ENCODE measurements around the gene LYPD4. TPM values are rescaled to one million over a fixed set of nuclear protein-coding genes. Genes with fewer than 3 reads are reported as not detected.

The LYPD4 gene
- total RNA-seq, 6 experiments from 2014 or later, result not detected

DNA sequence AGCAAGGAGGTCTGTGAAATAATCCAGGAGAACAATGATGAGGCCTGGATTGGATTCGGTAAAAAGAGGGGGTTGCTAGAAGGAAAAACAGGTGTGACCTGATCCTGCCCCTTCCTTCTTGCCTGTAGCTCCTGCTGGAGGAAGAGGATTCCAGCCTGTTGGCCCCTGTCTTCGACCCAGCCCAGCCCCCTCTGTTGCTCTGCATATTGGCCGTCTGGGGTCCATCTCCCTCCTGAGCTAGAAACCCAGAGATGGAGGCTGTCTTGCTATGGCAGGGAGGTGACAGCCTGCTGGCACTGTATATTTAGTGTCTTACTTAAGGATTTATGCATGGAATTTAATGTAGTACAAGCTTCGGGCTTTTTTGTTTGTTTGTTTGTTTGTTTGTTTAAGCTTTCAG lies 7.0 kb upstream of the LYPD4 start:
- H3K4me1 Mint-ChIP-seq (ENCODE audit: low read depth), result no peaks in the 10 kb centered on the region
- no peaks in the 10 kb centered on the region for H3K36me3 Mint-ChIP-seq (ENCODE audit: low read depth)
- no peak overlapping the region for H3K27ac Mint-ChIP-seq
- H3K9me3 Mint-ChIP-seq, result no peaks in the 10 kb centered on the region
- no peak overlapping the region for H3K4me3 Mint-ChIP-seq
- TF ChIP-seq, protein P1, sequence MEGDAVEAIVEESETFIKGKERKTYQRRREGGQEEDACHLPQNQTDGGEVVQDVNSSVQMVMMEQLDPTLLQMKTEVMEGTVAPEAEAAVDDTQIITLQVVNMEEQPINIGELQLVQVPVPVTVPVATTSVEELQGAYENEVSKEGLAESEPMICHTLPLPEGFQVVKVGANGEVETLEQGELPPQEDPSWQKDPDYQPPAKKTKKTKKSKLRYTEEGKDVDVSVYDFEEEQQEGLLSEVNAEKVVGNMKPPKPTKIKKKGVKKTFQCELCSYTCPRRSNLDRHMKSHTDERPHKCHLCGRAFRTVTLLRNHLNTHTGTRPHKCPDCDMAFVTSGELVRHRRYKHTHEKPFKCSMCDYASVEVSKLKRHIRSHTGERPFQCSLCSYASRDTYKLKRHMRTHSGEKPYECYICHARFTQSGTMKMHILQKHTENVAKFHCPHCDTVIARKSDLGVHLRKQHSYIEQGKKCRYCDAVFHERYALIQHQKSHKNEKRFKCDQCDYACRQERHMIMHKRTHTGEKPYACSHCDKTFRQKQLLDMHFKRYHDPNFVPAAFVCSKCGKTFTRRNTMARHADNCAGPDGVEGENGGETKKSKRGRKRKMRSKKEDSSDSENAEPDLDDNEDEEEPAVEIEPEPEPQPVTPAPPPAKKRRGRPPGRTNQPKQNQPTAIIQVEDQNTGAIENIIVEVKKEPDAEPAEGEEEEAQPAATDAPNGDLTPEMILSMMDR (IDR thresholded peaks at IDR 0.05), result no peak
- H3K27me3 Mint-ChIP-seq (ENCODE audit: insufficient read depth), result peaks cover 51% of the 10 kb centered on the region
- no peak for DNase-seq

DNA sequence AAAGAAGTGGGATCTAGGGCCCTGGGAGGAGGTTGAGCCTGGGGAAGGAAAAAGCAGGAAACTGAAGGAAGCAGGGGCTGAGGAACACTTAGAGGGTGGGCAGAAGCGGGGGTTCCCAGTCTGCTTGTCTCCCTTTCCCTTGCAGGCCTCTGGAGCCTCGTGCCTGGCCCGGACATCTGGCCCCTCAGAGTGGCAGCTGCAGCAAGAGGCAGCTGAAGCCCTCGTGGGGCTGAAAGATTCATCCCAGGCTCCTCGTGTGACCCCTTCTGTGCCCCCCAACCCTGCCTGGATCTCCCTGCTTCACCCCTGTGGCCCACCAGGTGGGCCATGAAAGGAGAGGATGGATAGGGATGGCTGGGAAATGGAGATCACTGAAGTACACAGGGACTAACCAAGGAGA lies 5.9 kb upstream of the LYPD4 start:
- TF ChIP-seq, protein P1 (IDR thresholded peaks at IDR 0.05), result no peak
- Mint-ChIP-seq H3K9me3 (no peaks in the 10 kb centered on the region), H3K4me3 (no peak overlapping the region), H3K27ac (no peak overlapping the region), H3K27me3 (ENCODE audit: insufficient read depth) (peaks cover 51% of the 10 kb centered on the region), H3K4me1 (ENCODE audit: low read depth) (no peaks in the 10 kb centered on the region), H3K36me3 (ENCODE audit: low read depth) (no peaks in the 10 kb centered on the region)
- DNase-seq, result no peak

DNA sequence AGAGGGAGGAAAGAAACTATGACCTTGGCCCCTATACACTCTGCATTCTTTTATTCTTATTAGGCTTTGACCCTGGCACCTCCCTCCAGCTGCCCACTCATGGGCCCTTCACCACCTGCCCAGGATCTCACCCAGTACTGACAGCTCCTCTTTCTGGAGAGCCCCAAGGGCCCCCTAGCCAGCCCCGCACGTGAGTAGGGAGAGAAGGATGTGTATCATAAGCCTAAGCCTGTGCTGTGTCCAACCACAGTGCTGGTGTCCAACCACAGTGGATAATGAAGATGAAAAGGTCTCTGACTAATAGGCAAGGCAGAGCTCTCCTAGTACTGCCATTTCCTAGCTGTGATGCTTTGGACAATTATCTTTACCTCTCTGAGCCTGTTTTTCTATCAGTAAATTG lies 4.6 kb upstream of the LYPD4 start:
- Mint-ChIP-seq H3K36me3 (ENCODE audit: low read depth) (no peaks in the 10 kb centered on the region), H3K4me1 (ENCODE audit: low read depth) (no peaks in the 10 kb centered on the region), H3K27ac (no peak overlapping the region), H3K27me3 (ENCODE audit: insufficient read depth) (peaks cover 46% of the 10 kb centered on the region), H3K4me3 (no peak overlapping the region), H3K9me3 (peaks cover 4% of the 10 kb centered on the region)
- DNase-seq, result no peak
- TF ChIP-seq, protein P1 (IDR thresholded peaks at IDR 0.05), result no peak

DNA sequence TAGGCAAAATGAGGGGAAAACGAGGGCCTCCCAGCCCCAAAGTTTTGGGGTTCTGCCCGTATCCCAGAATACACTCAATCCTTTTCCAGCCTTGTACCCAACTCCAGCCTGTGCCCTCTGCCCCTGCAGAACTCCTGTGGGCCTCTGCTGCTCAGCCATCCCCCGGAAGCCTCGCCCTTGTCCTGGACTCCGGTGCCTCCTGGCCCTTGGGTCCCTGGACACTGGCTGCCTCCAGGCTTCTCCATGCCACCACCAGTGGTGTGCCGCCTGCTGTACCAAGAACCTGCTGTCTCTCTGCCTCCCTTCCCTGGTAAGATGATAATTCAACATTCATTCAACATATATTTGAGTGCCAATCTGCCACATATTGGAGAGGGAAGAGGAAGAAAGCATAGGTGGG lies 4.2 kb upstream of the LYPD4 start:
- H3K36me3 Mint-ChIP-seq (ENCODE audit: low read depth), result no peaks in the 10 kb centered on the region
- no peak overlapping the region for H3K4me3 Mint-ChIP-seq
- peaks cover 5% of the 10 kb centered on the region for H3K9me3 Mint-ChIP-seq
- no peaks in the 10 kb centered on the region for H3K4me1 Mint-ChIP-seq (ENCODE audit: low read depth)
- TF ChIP-seq, protein P1 (IDR thresholded peaks at IDR 0.05), result no peak
- H3K27ac Mint-ChIP-seq, result no peak overlapping the region
- DNase-seq, result no peak
- peaks cover 48% of the 10 kb centered on the region for H3K27me3 Mint-ChIP-seq (ENCODE audit: insufficient read depth)

DNA sequence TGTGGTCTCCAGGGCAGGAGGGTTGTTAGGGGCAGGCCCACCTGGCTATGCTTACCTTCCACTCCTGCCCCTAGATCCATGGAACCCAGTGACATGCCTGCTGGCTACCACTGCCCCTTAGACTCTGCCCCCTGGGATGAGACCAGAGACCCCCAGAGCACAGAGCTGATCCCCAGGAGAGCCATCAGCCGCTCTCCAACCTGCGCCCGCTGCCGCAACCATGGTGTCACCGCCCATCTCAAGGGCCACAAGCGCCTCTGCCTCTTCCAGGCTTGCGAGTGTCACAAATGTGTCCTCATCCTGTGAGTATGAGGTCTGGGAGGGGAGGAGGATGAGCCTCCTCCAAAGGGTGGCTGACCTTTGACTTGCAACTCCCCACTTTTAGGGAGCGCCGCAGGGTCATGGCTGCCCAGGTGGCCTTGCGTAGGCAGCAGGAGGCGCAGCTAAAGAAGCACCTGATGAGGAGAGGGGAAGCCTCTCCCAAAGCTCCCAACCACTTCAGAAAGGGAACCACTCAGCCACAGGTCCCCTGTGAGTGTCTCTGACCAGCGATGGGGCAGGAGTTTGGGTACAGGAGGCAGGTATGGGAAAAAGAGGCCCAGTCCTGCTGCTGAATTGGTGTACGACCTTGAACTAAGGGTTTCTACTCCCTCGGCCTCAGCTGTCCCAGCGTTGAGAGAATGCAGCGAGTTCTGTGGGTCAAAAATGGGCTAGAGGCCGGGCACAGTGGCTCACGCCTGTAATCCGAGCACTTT lies 3.0 kb upstream of the LYPD4 start:
- Mint-ChIP-seq H3K36me3 (ENCODE audit: low read depth) (no peaks in the 10 kb centered on the region), H3K27ac (no peak overlapping the region), H3K4me1 (ENCODE audit: low read depth) (no peaks in the 10 kb centered on the region), H3K4me3 (no peak overlapping the region), H3K9me3 (peaks cover 5% of the 10 kb centered on the region), H3K27me3 (ENCODE audit: insufficient read depth) (peaks cover 40% of the 10 kb centered on the region)
- TF ChIP-seq, protein P1 (IDR thresholded peaks at IDR 0.05), result no peak
- no peak for DNase-seq

Measured in HFFc6 (cell line).